Vein endothelial cell (primary cell): ENCODE measurements around the gene LRRTM3. TPM values are rescaled to one million over a fixed set of nuclear protein-coding genes. Genes with fewer than 3 reads are reported as not detected.

Source experiments
- total RNA-seq: library from RNA; depleted of rRNA; stranded (reverse); fragments of >200 nt; gene quantifications from 2 replicates; pipeline ENCODE4 v1.2.3, GENCODE V29; 2012

LRRTM3 gene
- not detected in 2 replicates for total RNA-seq

GRCh38 chr10:66925896-66926715, at the start of gene LRRTM3:
Gene LRRTM3, plus strand, starts transcription at chr10:66926036.

